DMS53 treated with DMSO at 0.1 percent for 48 hours (cell line): Measurements from ENCODE around the gene MAPRE2.

Experiments used
- DNase-seq: peaks from one replicate; lab custom pipeline; 2025; ENCODE audit not compliant: unreplicated experiment; lab: John Stamatoyannopoulos, UW

Gene MAPRE2

GRCh38 chr18:35032113-35032512 is 9.1 kb upstream of the MAPRE2 start:
- DNase-seq = no peak

DNA sequence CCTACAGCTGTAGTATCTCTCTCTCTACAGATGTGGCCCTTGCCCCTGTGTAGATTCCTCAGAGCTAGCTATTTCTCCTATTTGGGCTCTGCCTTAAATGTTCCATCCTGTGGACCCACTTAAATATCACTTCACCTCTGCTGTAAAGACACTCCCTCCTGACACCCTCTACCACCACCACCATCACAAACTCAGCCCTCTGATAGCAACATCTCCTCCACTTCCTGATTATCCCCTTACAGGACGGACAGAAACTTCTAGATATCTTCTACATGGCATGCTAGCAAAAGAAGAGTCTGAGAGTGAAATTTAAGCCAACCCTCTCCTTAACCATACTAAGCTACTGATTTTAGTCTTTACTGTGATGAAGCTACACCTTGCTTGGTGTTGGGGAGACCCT is 3.2 kb upstream of the MAPRE2 start:
- no peak for DNase-seq

DNA sequence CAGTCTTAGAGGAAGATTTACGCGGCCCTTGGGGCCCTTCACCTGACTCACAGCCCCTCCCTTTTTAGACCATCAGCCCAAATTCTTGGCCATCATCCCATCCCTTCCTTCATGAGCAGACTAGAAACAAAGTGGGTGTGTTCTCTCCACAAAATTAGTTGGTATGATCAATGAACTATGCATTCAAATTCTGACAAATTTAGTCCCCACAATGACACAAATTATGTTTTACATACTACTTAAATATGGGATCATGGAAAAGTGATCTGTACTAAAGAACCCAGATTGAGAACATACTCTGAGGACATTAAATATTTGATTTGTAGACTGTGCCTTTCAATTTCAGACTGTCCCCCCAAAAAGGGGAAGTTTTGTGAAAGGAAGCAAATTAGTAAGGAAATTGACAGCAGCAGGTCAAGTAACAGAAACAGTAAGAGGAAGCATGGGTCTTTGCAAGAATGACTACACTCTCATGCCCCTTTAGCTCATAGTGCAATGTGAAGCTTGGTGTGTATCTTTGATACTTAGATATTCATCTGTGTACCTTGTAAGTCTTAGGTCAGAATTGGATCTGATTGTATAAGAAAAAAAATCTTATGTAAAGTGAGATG is 2.2 kb upstream of the MAPRE2 start:
- DNase-seq = no peak

GRCh38 chr18:35040638-35040987 is 600 bp upstream of the MAPRE2 start:
- no peak for DNase-seq

DNA sequence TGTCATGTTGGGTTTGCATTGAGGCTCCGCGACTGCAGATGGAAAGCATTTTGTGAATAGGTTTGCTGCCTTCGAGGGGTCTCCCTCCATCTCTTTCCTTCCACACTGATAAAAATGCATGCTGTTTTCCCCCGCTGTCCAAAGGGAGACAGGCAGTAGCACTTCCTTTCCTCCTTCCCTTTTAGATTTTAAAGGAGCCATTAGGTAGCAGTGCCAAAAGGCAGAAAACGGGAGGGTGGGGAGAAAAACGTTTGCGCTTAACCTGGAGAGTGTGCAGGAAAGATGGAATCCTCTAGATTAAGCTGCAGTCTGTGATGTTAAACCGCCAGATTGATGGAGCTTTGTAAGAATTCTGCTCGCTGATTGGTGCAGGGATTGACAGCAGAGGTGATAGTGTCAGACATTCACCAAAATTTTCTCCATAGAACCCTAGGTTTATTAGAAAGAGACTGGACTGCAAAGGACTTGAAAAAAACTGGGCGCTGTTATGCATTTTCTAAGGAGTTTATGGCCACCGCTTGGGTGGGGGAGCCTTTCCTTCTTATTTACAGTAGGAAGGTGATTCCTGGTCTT is 688 bp downstream of the MAPRE2 start:
- no peak for DNase-seq

DNA sequence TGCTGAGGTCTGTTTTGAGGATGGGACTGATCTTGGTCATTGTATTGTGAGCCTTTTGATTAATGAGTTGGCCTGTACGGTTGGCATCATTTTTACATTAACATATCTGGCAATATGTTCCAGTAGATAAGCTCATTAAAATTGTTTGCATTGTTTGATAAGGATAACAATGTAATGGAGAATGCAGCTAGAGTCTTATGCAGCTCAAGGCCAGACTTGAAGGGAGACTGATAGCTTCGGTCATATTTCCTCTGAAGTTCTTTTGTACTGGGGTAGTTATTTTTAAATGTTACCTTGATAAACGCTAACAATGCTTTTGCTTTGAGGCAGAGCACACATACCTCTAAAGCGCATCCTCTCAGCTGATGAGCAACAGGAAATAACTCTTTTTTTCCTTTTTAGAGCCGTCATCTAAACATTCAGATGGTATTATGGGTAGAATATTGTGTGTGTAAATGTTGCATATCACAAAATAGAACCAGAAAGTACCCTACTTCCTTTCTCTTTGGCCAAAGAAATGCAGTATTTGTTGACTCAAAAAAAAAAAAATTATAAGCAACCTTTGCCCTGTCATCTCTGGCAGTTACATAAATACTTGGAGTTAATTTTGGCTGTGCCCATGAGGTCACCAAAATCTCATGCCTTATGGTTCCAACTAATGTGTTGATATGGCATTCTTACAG is 1.3 kb downstream of the MAPRE2 start:
- no peak for DNase-seq

DNA sequence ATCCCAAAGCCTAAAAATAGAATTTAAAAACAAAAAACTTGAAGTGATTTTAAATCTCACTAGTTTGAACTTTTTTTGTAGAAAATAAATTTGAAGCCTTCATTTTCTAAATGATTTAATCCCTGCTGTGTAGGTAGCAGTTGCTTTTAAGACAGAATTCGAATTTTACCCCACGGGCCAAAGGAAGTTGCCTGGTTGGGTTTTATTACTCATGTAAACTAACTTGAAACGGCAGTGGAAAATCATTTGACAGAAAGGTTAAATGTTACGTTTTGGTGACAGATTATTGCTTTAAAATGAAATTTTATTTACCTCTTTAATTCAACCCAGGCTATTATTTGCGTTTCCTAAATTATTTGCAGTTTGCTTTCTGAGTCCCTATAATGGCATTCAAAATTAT is 2.0 kb downstream of the MAPRE2 start:
- DNase-seq = no peak

- DNase-seq = no peak
Measured at GRCh38 chr18:35045121-35045520, 3.9 kb downstream of the MAPRE2 start.

GRCh38 chr18:35045806-35046205 is 4.6 kb downstream of the MAPRE2 start:
- DNase-seq = no peak

GRCh38 chr18:35047697-35048292 is 6.6 kb downstream of the MAPRE2 start:
- DNase-seq = no peak

GRCh38 chr18:35049111-35050027 is 8.2 kb downstream of the MAPRE2 start:
- DNase-seq = no peak

DNA sequence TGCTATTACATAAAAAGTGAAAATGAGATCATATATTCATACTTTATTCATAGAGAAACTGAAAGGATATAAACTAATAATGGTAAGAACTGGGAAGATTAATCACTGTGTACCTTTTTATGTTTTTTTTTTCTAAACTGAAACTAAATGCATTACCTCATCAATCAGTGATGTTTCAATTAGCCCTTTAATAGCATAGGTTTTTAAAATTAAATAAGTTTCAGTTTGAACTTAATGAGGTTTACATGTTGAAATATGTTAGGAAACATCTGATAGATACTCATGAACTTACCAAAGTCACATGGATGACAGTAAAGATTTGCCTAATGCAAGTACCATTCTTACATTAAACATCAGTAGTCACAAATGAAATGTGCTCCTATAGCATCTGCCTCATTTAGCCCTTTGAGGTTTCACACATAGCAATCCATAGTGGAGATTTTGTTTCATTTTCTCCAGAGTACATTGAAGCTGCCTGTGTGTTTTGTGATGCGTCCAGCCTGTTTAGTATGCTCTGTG is 8.9 kb downstream of the MAPRE2 start:
- DNase-seq = no peak

DNA sequence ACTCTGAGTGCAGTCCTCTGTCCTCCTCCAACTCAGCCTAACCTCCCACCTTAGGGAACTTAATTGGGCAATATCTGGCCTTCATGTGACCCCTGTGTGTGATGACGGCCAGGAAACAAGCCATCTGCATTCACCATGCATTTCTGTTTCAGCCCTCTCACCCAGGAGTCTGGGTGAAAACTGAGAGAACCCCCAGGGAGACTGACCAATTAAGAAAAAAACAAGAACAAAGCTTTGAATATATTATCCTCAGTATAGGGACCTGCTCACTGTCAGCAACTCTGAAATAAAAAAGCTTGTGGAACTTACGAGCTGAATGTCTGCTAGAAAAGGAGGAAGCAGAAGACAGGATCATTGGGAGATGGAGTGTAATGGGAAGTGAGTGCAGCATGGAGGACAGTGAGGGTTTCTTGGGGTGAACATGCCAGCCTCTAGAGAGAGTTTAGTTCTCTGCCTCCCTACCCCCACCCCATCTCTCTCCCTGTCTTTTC is 9.5 kb downstream of the MAPRE2 start:
- no peak for DNase-seq

GRCh38 chr18:35051641-35052377 is 10.6 kb downstream of the MAPRE2 start:
- DNase-seq = no peak

GRCh38 chr18:35054401-35054800 is 13.2 kb downstream of the MAPRE2 start:
- DNase-seq = no peak

- DNase-seq = no peak
Measured at GRCh38 chr18:35055105-35055504, 13.9 kb downstream of the MAPRE2 start.

- no peak for DNase-seq
Measured at GRCh38 chr18:35055726-35056125, 14.5 kb downstream of the MAPRE2 start.

DNA sequence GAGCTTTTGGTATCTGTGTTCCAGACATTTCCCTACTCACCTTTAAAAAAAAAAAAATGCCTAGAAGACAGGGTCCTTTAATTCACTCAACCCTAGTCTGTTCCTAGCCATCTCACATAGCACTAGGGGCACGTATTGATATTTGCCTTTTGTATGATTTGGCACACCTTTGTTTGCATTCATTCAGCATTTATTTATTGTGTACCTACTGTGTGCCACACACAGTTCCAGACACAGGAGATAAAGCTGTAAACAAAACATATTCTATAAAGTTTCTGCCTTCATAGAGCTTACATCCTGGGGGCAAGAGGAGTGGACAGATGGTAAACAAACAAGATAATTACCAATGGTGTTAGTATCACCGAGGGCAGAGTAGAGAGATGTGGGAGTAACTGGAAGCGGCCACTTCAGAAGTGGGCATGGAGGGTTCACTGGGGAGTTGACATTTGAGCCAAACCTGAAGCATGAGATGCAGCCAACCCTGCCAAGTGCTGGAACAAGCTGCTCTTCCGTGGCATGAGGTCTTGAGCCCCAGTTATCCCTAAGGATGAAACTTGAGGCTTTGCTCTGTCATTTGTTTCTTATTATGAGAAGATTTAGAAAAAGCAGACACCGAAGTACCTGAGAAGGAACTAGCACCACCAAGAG is 18.2 kb downstream of the MAPRE2 start:
- DNase-seq = no peak

DNA sequence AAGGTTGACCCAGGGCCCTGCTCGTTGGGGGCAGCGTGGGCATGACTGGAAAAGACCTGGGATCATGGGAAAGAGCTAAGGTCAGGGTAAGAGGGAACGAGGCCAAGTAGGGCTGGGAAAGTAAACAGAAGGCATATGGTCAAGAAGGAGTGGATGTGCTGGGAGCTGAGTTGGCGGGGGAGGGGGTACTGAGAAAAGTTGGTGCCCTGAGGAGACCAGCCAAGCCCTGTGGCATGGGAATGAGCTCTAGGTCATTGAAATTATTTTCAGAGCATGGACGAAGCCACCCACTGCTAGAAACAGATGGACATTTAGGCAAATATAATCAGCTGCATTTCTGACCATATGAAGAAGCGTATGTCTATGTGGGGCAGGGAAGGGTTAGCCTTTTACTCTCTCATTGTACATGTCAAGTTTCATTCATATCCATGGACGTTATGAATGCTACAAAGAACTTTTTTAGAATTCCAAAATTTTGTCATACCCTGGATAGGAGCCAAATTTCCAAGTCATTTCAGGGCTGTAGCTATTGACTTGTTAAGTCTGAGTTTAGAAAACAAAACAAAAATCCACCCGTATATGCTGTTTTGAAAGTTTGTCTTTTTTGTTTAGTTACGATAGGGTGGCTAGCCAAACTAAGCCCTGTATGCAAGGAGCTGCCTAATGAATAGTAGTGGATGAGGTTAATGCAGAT is 19.1 kb downstream of the MAPRE2 start:
- DNase-seq = peak; percentile 11
